Activated naive CD8-positive, alpha-beta T cell treated with anti-CD3 and anti-CD28 coated beads, Interleukin-2, amount 10 ng/mL, durations not matched to agents 7 days and 5 days (primary cell): ENCODE results near the gene CRYBB1. TPM values are rescaled to one million over a fixed set of nuclear protein-coding genes. Genes with fewer than 3 reads are reported as not detected.
"Not testable (repeated sequence)": the region's sequence is repeated elsewhere in the genome, so short reads cannot be mapped to it uniquely, and the experiment has no call there.

Source experiments
- ATAC-seq: fragments of 150-1000 bp; cut with Tn5 transposase; one replicate; pipeline ENCODE4 v1.10.0; 2021; ENCODE audit warnings: low read depth, moderate library complexity
- POLR2A ChIA-PET: fragments of 350-600 bp; sonication (Branson Sonifier 250); formaldehyde crosslinking; loops from one replicate; lab custom pipeline; 2021; ENCODE audit warnings: antibody characterized with exemption; lab: Charles Lee
- DNase-seq: peaks from one replicate; pipeline ENCODE4 v3.0.0; 2021
- H3K27ac Mint-ChIP-seq: one replicate; pipeline ENCODE4 v1.8.0; 2022; ENCODE audit warnings: mild to moderate bottlenecking, mixed read lengths
- H3K27me3 Mint-ChIP-seq: one replicate; pipeline ENCODE4 v1.8.0; 2022; ENCODE audit warnings: mild to moderate bottlenecking, moderate library complexity, mixed read lengths
- H3K36me3 Mint-ChIP-seq: one replicate; pipeline ENCODE4 v1.8.0; 2021; ENCODE audit warnings: mild to moderate bottlenecking, mixed read lengths
- H3K4me1 Mint-ChIP-seq: one replicate; pipeline ENCODE4 v1.8.0; 2021; ENCODE audit warnings: mixed read lengths
- H3K4me3 Mint-ChIP-seq: one replicate; pipeline ENCODE4 v1.8.0; 2022; ENCODE audit warnings: mild to moderate bottlenecking, moderate library complexity, mixed read lengths
- H3K9me3 Mint-ChIP-seq: one replicate; pipeline ENCODE4 v1.8.0; 2021; ENCODE audit warnings: mixed read lengths
- total RNA-seq, 2 experiments: library from RNA; stranded (reverse); gene quantifications; one replicate each; pipeline ENCODE4 v1.2.3, GENCODE V29; 2021

The CRYBB1 gene
- total RNA-seq, 2 experiments from 2014 or later = not detected

DNA sequence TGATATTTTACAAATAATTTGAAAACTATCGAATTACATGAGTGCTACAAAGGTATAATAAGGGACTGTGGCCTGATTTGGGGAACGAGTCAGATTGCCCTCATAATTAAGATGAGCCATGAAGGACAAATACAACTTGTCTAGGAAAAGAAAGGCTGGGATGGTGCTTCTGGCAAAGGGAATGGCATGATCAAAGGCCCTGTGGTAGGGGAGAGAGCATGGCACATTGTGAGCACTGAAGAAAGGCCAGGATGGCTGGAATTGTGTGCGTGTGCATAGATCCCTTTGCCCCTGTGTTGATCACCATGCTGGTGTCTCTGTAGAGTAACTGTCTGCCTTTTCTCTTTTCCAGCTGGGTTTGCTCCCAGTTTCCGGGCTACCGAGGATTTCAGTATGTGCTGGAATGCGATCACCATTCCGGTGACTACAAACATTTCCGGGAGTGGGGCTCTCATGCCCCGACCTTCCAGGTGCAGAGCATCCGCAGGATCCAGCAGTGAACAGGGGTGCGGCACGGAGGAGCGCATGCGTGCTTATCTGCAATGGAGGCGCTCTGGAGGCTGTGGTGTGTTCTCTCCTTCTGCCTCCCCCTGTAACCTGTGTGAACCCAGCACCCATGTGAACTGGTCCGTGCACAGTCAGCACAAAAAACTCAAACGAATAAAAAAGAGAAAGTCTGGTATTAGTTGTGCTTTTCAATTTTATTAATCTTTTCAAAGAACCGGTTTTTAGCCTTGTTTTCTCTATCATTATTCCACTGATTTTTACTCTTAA is 12.3 kb upstream of the CRYBB1 start:
- POLR2A ChIA-PET = interaction anchor here (0.7 kb wide), 1 partner anchor 11 kb away, joined by 3 read pairs; no protein-coding TSS in a partner anchor
- Mint-ChIP-seq H3K4me3 (no peak overlapping the region), H3K9me3 (no peaks in the 10 kb centered on the region), H3K4me1 (peaks cover 13% of the 10 kb centered on the region), H3K36me3 (no peaks in the 10 kb centered on the region), H3K27ac (no peak overlapping the region), H3K27me3 (no peaks in the 10 kb centered on the region)
- no peak for ATAC-seq
- no peak for DNase-seq

DNA sequence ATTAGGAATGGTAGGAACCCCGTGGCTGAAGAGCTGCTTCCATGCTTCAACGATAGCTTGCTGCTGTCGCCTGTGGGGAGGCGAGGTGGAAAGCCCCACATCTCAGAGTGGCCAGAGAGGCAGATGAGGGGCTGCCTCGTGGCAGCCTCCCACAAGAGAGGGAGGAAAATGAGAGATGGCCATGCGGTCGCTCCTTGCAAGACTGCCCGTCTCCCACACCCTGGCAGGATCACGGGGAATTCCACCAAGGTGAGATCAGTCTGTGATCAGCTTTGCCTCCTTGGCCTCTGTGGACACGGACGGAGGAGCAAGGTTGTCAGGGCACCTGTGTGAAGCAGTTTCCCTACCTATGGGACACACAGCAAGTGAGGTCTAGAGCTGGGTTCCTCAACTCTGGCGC is 7.0 kb upstream of the CRYBB1 start:
- Mint-ChIP-seq H3K27me3 (no peaks in the 10 kb centered on the region), H3K9me3 (peaks cover 4% of the 10 kb centered on the region), H3K36me3 (no peaks in the 10 kb centered on the region), H3K4me1 (peaks cover 8% of the 10 kb centered on the region), H3K27ac (no peak overlapping the region), H3K4me3 (no peak overlapping the region)
- POLR2A ChIA-PET = no interaction called here
- ATAC-seq = no peak
- DNase-seq = no peak

DNA sequence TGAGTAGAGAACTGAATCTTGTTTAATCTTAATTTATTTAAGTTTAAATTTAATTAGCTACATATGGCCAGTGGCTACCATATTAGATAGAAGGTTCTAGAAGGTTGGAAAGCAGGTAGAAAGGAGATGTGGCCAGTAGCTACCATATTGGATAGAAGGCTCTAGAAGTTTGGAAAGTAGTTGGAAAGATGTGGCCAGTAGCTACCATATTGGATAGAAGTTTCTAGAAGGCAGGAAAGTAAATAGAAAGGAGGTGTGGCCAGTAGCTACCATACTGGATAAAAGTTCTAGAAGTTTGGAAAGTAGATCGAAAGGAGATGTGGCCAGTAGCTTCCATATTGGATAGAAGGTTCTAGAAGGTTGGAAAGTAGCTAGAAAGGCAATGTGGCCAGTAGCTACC is 6.2 kb upstream of the CRYBB1 start:
- ATAC-seq = no peak
- no peaks in the 10 kb centered on the region for H3K36me3 Mint-ChIP-seq
- no peak for DNase-seq
- H3K9me3 Mint-ChIP-seq = peaks cover 4% of the 10 kb centered on the region
- peaks cover 8% of the 10 kb centered on the region for H3K4me1 Mint-ChIP-seq
- H3K27ac Mint-ChIP-seq = no peak overlapping the region
- POLR2A ChIA-PET = no interaction called here
- H3K27me3 Mint-ChIP-seq = no peaks in the 10 kb centered on the region
- H3K4me3 Mint-ChIP-seq = no peak overlapping the region

GRCh38 chr22:26621663-26622062 is 3.8 kb upstream of the CRYBB1 start, which contains the start of gene CRYBA4:
CRYBA4 (plus strand) TSS chr22:26621963; CDS start chr22:26622597, 634 bp downstream.
- no peaks in the 10 kb centered on the region for H3K36me3 Mint-ChIP-seq
- DNase-seq (no peak), ATAC-seq (no peak)
- no peaks in the 10 kb centered on the region for H3K27me3 Mint-ChIP-seq
- peaks cover 4% of the 10 kb centered on the region for H3K9me3 Mint-ChIP-seq
- peaks cover 8% of the 10 kb centered on the region for H3K4me1 Mint-ChIP-seq
- POLR2A ChIA-PET = interaction anchor here (0.9 kb wide), 1 partner anchor 45 kb away, joined by 6 read pairs; no protein-coding TSS in a partner anchor
- H3K4me3 Mint-ChIP-seq = no peak within 1 kb of the TSS
- no peak within 1 kb of the TSS for H3K27ac Mint-ChIP-seq

- Mint-ChIP-seq H3K4me1 (peaks cover 17% of the 10 kb centered on the region), H3K27ac (no peak overlapping the region)
- no peak for ATAC-seq
Measured at GRCh38 chr22:26620197-26620596, 2.4 kb upstream of the CRYBB1 start.

DNA sequence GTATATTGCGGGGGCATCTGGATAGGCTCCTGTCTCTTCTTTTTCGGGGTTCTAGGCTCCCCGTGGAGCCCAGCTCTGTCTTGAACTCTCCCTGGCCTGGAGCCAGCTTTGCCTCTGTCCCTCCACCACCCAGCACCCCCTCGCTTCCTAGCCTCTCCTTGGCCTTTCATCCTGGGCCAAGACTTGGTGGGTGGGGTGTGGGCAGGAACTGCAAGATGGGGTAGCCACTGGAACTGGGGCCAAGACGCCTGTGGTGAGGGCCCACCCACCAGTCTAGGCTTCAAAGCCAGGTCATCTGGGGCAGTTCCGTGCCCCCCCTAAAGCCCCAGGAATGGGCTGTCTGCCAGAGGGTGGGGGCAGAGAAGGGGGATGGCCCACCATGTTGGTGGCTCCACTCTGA is 1.7 kb upstream of the CRYBB1 start:
- POLR2A ChIA-PET = no interaction called here
- Mint-ChIP-seq H3K27ac (no peak overlapping the region), H3K9me3 (peaks cover 4% of the 10 kb centered on the region), H3K36me3 (no peaks in the 10 kb centered on the region), H3K4me1 (peaks cover 18% of the 10 kb centered on the region), H3K27me3 (peaks cover 4% of the 10 kb centered on the region), H3K4me3 (no peak overlapping the region)
- ATAC-seq = no peak
- DNase-seq = no peak

More at GRCh38 chr22:26620197-26620596, 2.4 kb upstream of the CRYBB1 start:
- H3K9me3 Mint-ChIP-seq = peaks cover 4% of the 10 kb centered on the region
- no peak for DNase-seq
- H3K36me3 Mint-ChIP-seq = no peaks in the 10 kb centered on the region
- no peak overlapping the region for H3K4me3 Mint-ChIP-seq
- peaks cover 4% of the 10 kb centered on the region for H3K27me3 Mint-ChIP-seq
- POLR2A ChIA-PET = interaction anchor here (0.7 kb wide), 1 partner anchor 35 kb away, joined by 6 read pairs; no protein-coding TSS in a partner anchor

- Mint-ChIP-seq H3K9me3 (no peaks in the 10 kb centered on the region), H3K4me3 (no peak overlapping the region), H3K27me3 (peaks cover 6% of the 10 kb centered on the region), H3K36me3 (no peaks in the 10 kb centered on the region), H3K27ac (no peak overlapping the region), H3K4me1 (peaks cover 18% of the 10 kb centered on the region)
- POLR2A ChIA-PET = no interaction called here
- ATAC-seq (no peak), DNase-seq (no peak)
Measured at GRCh38 chr22:26618455-26618854, 628 bp upstream of the CRYBB1 start.

GRCh38 chr22:26616650-26617049 is 1.2 kb downstream of the CRYBB1 start:
- Mint-ChIP-seq H3K4me3 (no peak overlapping the region), H3K4me1 (peaks cover 22% of the 10 kb centered on the region), H3K36me3 (no peaks in the 10 kb centered on the region), H3K27me3 (peaks cover 9% of the 10 kb centered on the region), H3K9me3 (no peaks in the 10 kb centered on the region), H3K27ac (no peak overlapping the region)
- DNase-seq (no peak), ATAC-seq (no peak)
- POLR2A ChIA-PET = no interaction called here

GRCh38 chr22:26615830-26616435 is 1.9 kb downstream of the CRYBB1 start:
- no peak for ATAC-seq
- Mint-ChIP-seq H3K27me3 (peaks cover 9% of the 10 kb centered on the region), H3K27ac (no peak overlapping the region), H3K4me1 (peaks cover 22% of the 10 kb centered on the region), H3K36me3 (no peaks in the 10 kb centered on the region), H3K9me3 (no peaks in the 10 kb centered on the region), H3K4me3 (no peak overlapping the region)
- POLR2A ChIA-PET = no interaction called here
- no peak for DNase-seq

GRCh38 chr22:26615149-26615548 is 2.7 kb downstream of the CRYBB1 start:
- no peak overlapping the region for H3K4me3 Mint-ChIP-seq
- no peaks in the 10 kb centered on the region for H3K9me3 Mint-ChIP-seq
- no peaks in the 10 kb centered on the region for H3K36me3 Mint-ChIP-seq
- ATAC-seq = no peak
- POLR2A ChIA-PET = no interaction called here
- peaks cover 9% of the 10 kb centered on the region for H3K27me3 Mint-ChIP-seq
- H3K4me1 Mint-ChIP-seq = peaks cover 25% of the 10 kb centered on the region
- DNase-seq = no peak
- H3K27ac Mint-ChIP-seq = no peak overlapping the region

DNA sequence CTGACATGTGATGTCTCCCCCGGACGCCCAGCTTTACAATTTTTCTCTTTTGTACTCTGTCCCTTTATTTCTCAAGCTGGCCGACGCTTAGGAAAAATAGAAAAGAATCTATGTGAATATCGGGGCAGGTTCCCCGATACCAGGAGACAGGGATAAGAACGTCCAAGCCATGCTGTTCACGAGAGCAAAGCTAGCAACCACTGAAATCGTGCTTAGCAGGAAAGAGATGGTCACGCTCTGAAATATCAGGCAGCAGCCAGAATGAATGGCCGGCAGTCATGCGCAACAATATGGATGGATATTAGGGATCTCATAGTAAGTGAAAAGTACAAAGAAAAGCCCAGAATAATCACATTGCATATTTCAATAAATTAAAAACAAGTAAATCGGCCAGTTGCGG is 3.5 kb downstream of the CRYBB1 start:
- H3K27ac Mint-ChIP-seq = no peak overlapping the region
- POLR2A ChIA-PET = no interaction called here
- H3K4me3 Mint-ChIP-seq = no peak overlapping the region
- peaks cover 11% of the 10 kb centered on the region for H3K27me3 Mint-ChIP-seq
- DNase-seq (no peak), ATAC-seq (no peak)
- no peaks in the 10 kb centered on the region for H3K36me3 Mint-ChIP-seq
- H3K9me3 Mint-ChIP-seq = no peaks in the 10 kb centered on the region
- peaks cover 29% of the 10 kb centered on the region for H3K4me1 Mint-ChIP-seq

- H3K9me3 Mint-ChIP-seq, H3K36me3 Mint-ChIP-seq, POLR2A ChIA-PET, ATAC-seq, H3K4me3 Mint-ChIP-seq, H3K27ac Mint-ChIP-seq, DNase-seq: not testable (repeated sequence)
- peaks cover 14% of the 10 kb centered on the region for H3K27me3 Mint-ChIP-seq
- peaks cover 31% of the 10 kb centered on the region for H3K4me1 Mint-ChIP-seq
Measured at GRCh38 chr22:26613753-26614152, 4.1 kb downstream of the CRYBB1 start.

GRCh38 chr22:26612652-26613051 is 5.2 kb downstream of the CRYBB1 start:
- Mint-ChIP-seq H3K27me3 (peaks cover 19% of the 10 kb centered on the region), H3K4me3 (no peak overlapping the region), H3K9me3 (no peaks in the 10 kb centered on the region), H3K4me1 (peaks cover 29% of the 10 kb centered on the region), H3K27ac (no peak overlapping the region), H3K36me3 (no peaks in the 10 kb centered on the region)
- ATAC-seq (no peak), DNase-seq (no peak)
- POLR2A ChIA-PET = no interaction called here

DNA sequence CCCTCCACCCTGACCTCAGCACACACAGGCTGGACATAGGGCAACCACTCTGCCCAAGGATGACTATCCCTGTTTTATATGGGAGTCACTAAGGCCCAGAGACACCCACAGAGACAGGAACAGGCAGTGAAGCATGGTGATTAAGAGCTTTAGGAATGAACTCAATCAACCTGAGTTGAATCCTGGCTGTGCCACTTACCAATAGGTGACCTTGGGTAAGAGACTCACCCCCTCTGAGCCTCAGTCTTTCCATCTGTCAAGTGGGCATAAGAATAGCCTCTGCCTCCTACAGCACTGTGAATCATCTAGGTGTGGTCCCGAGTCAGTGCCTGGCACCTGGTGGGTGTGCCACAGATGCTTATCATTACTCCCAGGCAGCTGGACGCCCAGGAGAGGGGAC is 6.8 kb downstream of the CRYBB1 start:
- H3K4me3 Mint-ChIP-seq = no peak overlapping the region
- no peaks in the 10 kb centered on the region for H3K9me3 Mint-ChIP-seq
- no peak for DNase-seq
- no peaks in the 10 kb centered on the region for H3K36me3 Mint-ChIP-seq
- POLR2A ChIA-PET = interaction anchor here (1.2 kb wide), 1 partner anchor 14 kb away, joined by 3 read pairs; no protein-coding TSS in a partner anchor
- no peak overlapping the region for H3K27ac Mint-ChIP-seq
- no peak for ATAC-seq
- peaks cover 20% of the 10 kb centered on the region for H3K4me1 Mint-ChIP-seq
- peaks cover 17% of the 10 kb centered on the region for H3K27me3 Mint-ChIP-seq
